SK-N-SH treated with all-trans-retinoic acid at 6 μM for 48 hours (cell line): ENCODE measurements around the gene KLF6.

Experiments
- CREB5 ChIP-seq: fragments of 250-450 bp; sonication (Bioruptor Pico); IDR thresholded peaks from 2 replicates; pipeline ENCODE4 v1.5.1; 2020; ENCODE audit warnings: low read depth, mild to moderate bottlenecking, moderate library complexity
- ESRRG ChIP-seq: fragments of 250-450 bp; sonication (Bioruptor Pico); IDR thresholded peaks from 2 replicates; pipeline ENCODE4 v1.6.1; 2021; ENCODE audit warnings: mild to moderate bottlenecking
- GLIS3 ChIP-seq: fragments of 250-450 bp; sonication (Bioruptor Pico); IDR thresholded peaks from 2 replicates; pipeline ENCODE4 v1.5.0; 2020; ENCODE audit warnings: mild to moderate bottlenecking, moderate library complexity
- OSR1 ChIP-seq: fragments of 250-450 bp; sonication (Bioruptor Pico); IDR thresholded peaks from 2 replicates; pipeline ENCODE4 v1.8.0; 2022; ENCODE audit warnings: moderate library complexity, mild to moderate bottlenecking, inconsistent platforms
- PATZ1 ChIP-seq: fragments of 250-450 bp; sonication (Bioruptor Pico); IDR thresholded peaks from 2 replicates; pipeline ENCODE4 v1.8.0; 2020; ENCODE audit warnings: mild to moderate bottlenecking, moderate library complexity, borderline replicate concordance
- PPARA ChIP-seq: fragments of 250-450 bp; sonication (Bioruptor Pico); IDR thresholded peaks from 2 replicates; pipeline ENCODE4 v1.5.0; 2020; ENCODE audit warnings: mild to moderate bottlenecking, borderline replicate concordance
- RARB ChIP-seq: fragments of 250-450 bp; sonication (Bioruptor Pico); IDR thresholded peaks from 2 replicates; pipeline ENCODE4 v1.8.0; 2021; ENCODE audit warnings: mild to moderate bottlenecking, moderate library complexity
- SNAI2 ChIP-seq: fragments of 250-450 bp; sonication (Bioruptor Pico); IDR thresholded peaks from 2 replicates; pipeline ENCODE4 v1.5.0; 2020; ENCODE audit warnings: mild to moderate bottlenecking, moderate library complexity
- ZC3H10 ChIP-seq: fragments of 250-450 bp; sonication (Bioruptor Pico); IDR thresholded peaks from 2 replicates; pipeline ENCODE4 v1.5.1; 2021; ENCODE audit warnings: mild to moderate bottlenecking, moderate library complexity
- ZNF565 ChIP-seq: fragments of 450-650 bp; formaldehyde crosslinking; conservative IDR thresholded peaks from 2 replicates; pipeline ENCODE4 v1.5.0; 2020; ENCODE audit warnings: low read depth, mild to moderate bottlenecking, moderate library complexity
- ZNF8 ChIP-seq: fragments of 450-650 bp; formaldehyde crosslinking; IDR thresholded peaks from 2 replicates; pipeline ENCODE4 v1.5.0; 2020; ENCODE audit warnings: mild to moderate bottlenecking, moderate library complexity
- TF ChIP-seq, protein P1 (sequence below): fragments of 250-450 bp; sonication (Bioruptor Pico); IDR thresholded peaks from 2 replicates; pipeline ENCODE4 v1.8.0; 2021; ENCODE audit warnings: low read depth, mild to moderate bottlenecking, moderate library complexity, borderline replicate concordance

GRCh38 chr10:3769556-3769955, 15.5 kb downstream of the KLF6 start:
- TF ChIP-seq OSR1 (no peak), PATZ1 (CRISPR knock-in tag) (no peak), CREB5 (CRISPR knock-in tag) (no peak), ZNF8 (no peak), GLIS3 (CRISPR knock-in tag) (no peak), PPARA (CRISPR knock-in tag) (no peak), ESRRG (no peak), RARB (no peak), SNAI2 (no peak), ZNF565 (no peak), ZC3H10 (no peak)
- TF ChIP-seq, protein P1, sequence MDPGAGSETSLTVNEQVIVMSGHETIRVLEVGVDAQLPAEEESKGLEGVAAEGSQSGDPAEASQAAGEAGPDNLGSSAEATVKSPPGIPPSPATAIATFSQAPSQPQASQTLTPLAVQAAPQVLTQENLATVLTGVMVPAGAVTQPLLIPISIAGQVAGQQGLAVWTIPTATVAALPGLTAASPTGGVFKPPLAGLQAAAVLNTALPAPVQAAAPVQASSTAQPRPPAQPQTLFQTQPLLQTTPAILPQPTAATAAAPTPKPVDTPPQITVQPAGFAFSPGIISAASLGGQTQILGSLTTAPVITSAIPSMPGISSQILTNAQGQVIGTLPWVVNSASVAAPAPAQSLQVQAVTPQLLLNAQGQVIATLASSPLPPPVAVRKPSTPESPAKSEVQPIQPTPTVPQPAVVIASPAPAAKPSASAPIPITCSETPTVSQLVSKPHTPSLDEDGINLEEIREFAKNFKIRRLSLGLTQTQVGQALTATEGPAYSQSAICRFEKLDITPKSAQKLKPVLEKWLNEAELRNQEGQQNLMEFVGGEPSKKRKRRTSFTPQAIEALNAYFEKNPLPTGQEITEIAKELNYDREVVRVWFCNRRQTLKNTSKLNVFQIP (CRISPR knock-in tag) = no peak
